Gastroesophageal sphincter (tissue), 3 donors: Measurements from ENCODE around the gene EIF4EBP3.

Experiments used
- EP300 ChIP-seq: sonication (generic); formaldehyde crosslinking; IDR thresholded peaks from one replicate; pipeline ENCODE4 v1.6.1; 2017; ENCODE audit warnings: antibody characterized with exemption, mild to moderate bottlenecking
- POLR2A ChIP-seq, 2 donors: fragments of 450-650 bp; IDR thresholded peaks; one replicate each; pipeline ENCODE4 v1.6.1; 2017; ENCODE audit warnings: antibody characterized with exemption in 2 of 2, mild to moderate bottlenecking in 2 of 2, moderate library complexity in 1 of 2
- POLR2AphosphoS5 ChIP-seq: sonication (generic); formaldehyde crosslinking; IDR thresholded peaks from one replicate; pipeline ENCODE4 v1.6.1; 2017; ENCODE audit warnings: antibody characterized with exemption
- TF ChIP-seq, protein P1 (sequence below), 4 experiments: fragments of 200-600 bp in 2 of 4; fragments of 450-650 bp in 2 of 4; sonication (generic) in 1 of 4; IDR thresholded peaks; one replicate each; pipeline ENCODE4 v1.5.1; 2017 to 2019; ENCODE audit warnings: antibody characterized with exemption in 4 of 4, mild to moderate bottlenecking in 2 of 4, moderate library complexity in 2 of 4

GRCh38 chr5:140556438-140556837 is 9.0 kb downstream of the EIF4EBP3 start:
- TF ChIP-seq, protein P1, sequence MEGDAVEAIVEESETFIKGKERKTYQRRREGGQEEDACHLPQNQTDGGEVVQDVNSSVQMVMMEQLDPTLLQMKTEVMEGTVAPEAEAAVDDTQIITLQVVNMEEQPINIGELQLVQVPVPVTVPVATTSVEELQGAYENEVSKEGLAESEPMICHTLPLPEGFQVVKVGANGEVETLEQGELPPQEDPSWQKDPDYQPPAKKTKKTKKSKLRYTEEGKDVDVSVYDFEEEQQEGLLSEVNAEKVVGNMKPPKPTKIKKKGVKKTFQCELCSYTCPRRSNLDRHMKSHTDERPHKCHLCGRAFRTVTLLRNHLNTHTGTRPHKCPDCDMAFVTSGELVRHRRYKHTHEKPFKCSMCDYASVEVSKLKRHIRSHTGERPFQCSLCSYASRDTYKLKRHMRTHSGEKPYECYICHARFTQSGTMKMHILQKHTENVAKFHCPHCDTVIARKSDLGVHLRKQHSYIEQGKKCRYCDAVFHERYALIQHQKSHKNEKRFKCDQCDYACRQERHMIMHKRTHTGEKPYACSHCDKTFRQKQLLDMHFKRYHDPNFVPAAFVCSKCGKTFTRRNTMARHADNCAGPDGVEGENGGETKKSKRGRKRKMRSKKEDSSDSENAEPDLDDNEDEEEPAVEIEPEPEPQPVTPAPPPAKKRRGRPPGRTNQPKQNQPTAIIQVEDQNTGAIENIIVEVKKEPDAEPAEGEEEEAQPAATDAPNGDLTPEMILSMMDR (IDR thresholded peaks at IDR 0.05) = no peak
- TF ChIP-seq POLR2A (IDR thresholded peaks at IDR 0.05) (no peak), POLR2AphosphoS5 (no peak), EP300 (no peak)
